ENCODE data around the gene AK8. TPM values are rescaled to one million over a fixed set of nuclear protein-coding genes. Genes with fewer than 3 reads are reported as not detected.
A peak's percentile ranks its signal among the peaks of the same experiment; 100 is the strongest.

Gene AK8
- total RNA-seq, 1 experiment from 2014 or later: 0.13 TPM

DNA sequence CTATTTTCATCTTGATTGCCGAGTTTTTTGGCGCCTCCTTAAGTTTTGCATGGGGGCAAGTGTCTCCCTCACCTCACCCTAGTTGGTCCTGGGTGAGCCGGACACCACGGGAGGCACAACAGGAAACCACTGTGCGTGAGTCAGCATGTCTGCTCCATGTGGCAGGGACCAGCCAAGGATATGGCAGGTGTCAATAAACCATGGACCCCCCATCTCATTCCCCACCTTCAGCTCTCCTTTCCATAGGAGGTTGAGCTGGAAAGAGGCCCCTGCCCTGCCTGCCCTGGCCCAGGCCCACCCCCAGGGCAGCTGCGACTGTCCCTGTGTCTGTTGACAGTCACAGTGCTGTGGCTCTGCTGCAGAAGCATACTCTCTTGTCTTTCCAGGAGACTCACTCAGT, 3.7 kb upstream of the AK8 start:
- H3K27me3 ChIP-seq (replicated peaks): no peaks in the 10 kb centered on the region
- no peaks in the 10 kb centered on the region for H3K36me3 ChIP-seq
- H3K4me3 ChIP-seq: no peak overlapping the region
- H3K27ac ChIP-seq: no peak overlapping the region
- no peaks in the 10 kb centered on the region for H3K9me3 ChIP-seq (replicated peaks)
- DNase-seq (ENCODE audit: low read depth in 1 of 2, low spot score in 2 of 2): no peak
- H3K4me1 ChIP-seq (replicated peaks): peaks cover 4% of the 10 kb centered on the region; the same call in 1 of the 2 replicates

DNA sequence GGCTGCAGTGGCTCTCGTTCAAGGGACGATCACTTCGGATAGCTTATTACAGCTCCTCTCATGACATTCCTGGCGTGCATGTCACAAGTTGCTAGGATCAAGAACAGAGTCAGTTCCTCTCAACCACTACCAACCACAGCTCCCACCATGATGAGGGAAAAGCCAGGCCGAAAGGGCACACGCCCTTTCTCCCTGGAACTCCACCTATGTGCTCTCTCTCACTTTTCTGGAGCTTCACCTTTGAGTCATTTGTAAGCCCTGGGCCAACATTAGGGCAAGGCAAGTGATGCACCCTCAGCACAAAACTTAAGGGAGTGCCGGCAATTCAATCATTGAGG, 2.2 kb upstream of the AK8 start:
- Histone ChIP-seq H3K4me1 (replicated peaks) (peaks cover 4% of the 10 kb centered on the region; the same call in 1 of the 2 replicates), H3K36me3 (no peaks in the 10 kb centered on the region), H3K9me3 (replicated peaks) (no peaks in the 10 kb centered on the region), H3K27me3 (replicated peaks) (no peaks in the 10 kb centered on the region), H3K4me3 (no peak overlapping the region), H3K27ac (no peak overlapping the region)
- DNase-seq (ENCODE audit: low read depth in 1 of 2, low spot score in 2 of 2): no peak

DNA sequence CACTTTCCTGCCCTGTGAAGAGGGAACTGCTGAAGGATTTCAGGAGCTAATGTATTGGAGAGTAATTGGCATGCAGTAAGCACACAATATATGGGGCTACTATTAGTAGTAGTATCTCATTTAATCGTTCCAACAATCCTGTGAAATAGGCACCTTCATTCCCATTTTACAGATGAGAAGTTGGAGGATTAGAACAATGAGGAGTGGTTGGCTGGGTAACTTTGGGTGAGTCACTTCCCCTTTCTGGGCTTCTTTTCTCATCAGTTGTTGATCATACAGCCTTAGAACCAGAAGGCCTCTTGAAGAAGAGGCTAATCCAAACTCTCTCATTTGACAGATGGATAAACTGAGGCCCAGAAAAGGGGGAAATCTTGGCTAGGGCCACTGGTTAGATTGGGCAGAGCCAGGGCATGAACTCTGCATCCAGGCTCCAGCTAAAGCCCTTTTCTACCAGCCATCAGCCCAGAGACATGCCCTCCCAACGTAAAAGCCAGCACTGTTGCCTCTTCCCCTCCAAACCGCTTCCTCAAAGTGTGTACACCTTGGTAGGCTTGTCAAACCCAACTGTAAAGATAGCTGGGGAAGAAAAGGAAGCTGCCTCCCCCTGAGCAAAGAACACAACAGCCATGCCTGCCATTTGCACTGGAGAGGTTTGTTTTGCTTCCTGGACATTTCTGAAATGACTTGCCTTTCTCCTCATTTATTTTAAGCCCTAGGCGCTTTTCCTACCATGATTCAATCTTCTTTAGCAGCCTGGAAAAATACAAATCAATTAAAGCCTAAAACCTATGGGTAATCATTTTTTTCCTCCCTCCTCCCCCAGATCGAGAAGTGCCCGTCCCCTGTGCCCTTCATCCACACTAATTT, 1.6 kb upstream of the AK8 start:
- DNase-seq (ENCODE audit: low read depth in 1 of 2, low spot score in 2 of 2): no peak
- H3K4me1 ChIP-seq (replicated peaks): peaks cover 4% of the 10 kb centered on the region; the same call in 1 of the 2 replicates
- no peaks in the 10 kb centered on the region for H3K27me3 ChIP-seq (replicated peaks)
- H3K9me3 ChIP-seq (replicated peaks): no peaks in the 10 kb centered on the region
- H3K4me3 ChIP-seq: no peak overlapping the region
- no peaks in the 10 kb centered on the region for H3K36me3 ChIP-seq
- H3K27ac ChIP-seq: no peak overlapping the region

DNA sequence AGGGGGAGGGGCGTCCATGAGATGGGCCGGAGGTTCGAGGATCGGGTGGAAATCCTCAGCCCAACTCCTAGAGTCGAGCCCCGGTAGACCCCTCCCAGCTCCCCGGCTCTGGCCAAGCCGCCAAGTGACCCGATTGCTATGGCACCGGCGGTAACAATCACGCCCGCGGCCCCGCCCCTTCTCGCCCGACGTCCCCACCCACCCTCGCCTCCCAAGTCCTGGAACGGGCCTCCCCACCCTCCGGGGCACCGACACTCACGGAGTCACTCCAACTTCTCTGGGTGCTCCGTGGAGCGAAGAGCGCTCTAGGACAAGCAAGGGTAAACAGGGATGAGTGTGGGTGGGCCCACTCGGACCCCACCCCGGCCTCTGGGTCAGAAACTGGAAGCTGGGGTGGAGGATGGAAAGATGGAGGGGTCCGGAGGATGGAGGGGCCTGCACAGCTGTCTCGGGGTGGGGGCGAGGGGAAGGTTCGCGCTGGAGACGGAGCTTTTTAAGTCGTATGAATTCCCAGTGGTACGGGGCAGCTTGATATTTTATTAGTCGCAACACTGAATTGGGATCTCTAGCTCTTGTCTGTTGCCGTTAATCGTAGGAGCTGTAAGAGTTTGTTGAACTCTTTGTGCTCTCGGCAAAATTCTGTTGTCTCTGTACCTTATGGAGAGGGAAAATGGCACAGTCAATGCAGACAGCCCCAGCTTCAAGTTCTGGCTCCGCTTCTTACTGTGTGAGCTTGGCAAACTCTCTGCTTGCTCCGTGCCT, 792 bp upstream of the AK8 start, which contains the start of gene SPACA9:
SPACA9 (plus strand) TSS at position 204 of the 762 bp plus-strand sequence. CDS start 5,050 bp downstream, outside the sequence.
- peak within 1 kb of the TSS; percentile 84 for H3K4me3 ChIP-seq
- no peaks in the 10 kb centered on the region for H3K27me3 ChIP-seq (replicated peaks)
- peak within 1 kb of the TSS; percentile 75 for H3K27ac ChIP-seq
- H3K9me3 ChIP-seq (replicated peaks): no peaks in the 10 kb centered on the region
- peaks cover 4% of the 10 kb centered on the region; the same call in 1 of the 2 replicates for H3K4me1 ChIP-seq (replicated peaks)
- DNase-seq (ENCODE audit: low read depth in 1 of 2, low spot score in 2 of 2): peak in 1 of 2 experiments; percentile 63
- no peaks in the 10 kb centered on the region for H3K36me3 ChIP-seq

DNA sequence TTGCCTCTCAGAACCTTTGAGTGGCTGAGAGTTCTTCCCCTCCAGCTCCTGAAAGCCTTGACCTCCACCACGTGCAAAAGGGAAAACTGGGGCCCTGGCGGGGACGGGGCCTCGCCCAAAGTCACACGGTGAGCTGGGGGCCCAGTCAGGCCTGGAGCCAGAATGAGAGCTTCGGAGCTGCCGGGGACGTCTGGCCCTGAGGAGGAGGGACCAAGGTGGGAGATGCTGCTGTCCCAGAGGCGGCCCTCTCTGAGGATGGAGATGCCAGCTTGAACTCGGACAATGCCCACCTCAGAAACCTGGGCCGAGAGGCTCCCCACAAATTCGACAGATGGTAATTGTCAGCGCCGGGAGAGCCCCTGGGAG, 643 bp downstream of the AK8 start:
- Histone ChIP-seq H3K36me3 (no peaks in the 10 kb centered on the region), H3K4me3 (peak overlapping the region; percentile 84), H3K4me1 (replicated peaks) (peaks cover 4% of the 10 kb centered on the region; the same call in 1 of the 2 replicates), H3K27me3 (replicated peaks) (no peaks in the 10 kb centered on the region), H3K9me3 (replicated peaks) (no peaks in the 10 kb centered on the region), H3K27ac (no peak overlapping the region)
- DNase-seq (ENCODE audit: low read depth in 1 of 2, low spot score in 2 of 2): no peak

DNA sequence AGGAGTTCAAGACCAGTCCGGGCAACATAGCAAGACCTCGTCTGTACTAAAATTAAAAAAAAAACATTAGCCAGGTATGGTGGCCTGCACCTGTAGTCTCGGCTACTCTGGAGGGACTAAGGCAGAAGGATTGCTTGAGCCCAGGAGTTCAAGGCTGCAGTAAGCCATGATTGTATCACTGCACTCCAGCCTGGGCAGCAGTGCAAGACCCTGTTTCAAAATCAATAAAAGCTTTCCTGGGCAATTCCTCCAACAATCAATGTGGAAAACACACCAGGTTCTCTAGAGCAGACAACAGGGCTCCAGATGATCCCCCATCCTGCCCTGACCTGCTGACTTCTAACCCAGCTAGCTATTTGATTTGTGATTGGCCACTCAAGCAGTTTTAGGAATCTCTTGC, 1.2 kb downstream of the AK8 start:
- Histone ChIP-seq H3K9me3 (replicated peaks) (no peaks in the 10 kb centered on the region), H3K27me3 (replicated peaks) (no peaks in the 10 kb centered on the region), H3K4me1 (replicated peaks) (peaks cover 4% of the 10 kb centered on the region; the same call in 1 of the 2 replicates), H3K4me3 (no peak overlapping the region), H3K36me3 (no peaks in the 10 kb centered on the region), H3K27ac (no peak overlapping the region)
- DNase-seq (ENCODE audit: low read depth in 1 of 2, low spot score in 2 of 2): no peak

DNA sequence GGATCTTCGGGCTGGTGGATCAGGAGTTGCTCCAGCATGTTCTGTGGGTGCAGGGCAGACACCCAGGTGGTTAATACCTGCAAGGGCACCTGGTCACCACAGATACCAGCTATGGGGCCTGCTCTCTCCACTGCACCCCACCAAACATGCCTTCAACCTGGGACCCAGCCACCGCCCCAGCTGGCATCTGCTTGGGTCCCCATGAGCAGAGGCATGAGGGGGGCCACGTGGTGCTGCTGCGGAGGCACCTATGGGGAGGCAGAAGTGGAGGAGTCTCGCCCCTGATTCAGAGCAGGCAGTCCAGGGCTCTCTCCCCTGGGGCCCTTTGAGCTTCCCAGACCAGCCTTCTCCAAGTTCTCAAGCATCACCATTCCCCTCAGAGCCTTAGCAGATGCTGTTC, 2.9 kb downstream of the AK8 start:
- peaks cover 4% of the 10 kb centered on the region; the same call in 1 of the 2 replicates for H3K4me1 ChIP-seq (replicated peaks)
- no peaks in the 10 kb centered on the region for H3K27me3 ChIP-seq (replicated peaks)
- H3K4me3 ChIP-seq: no peak overlapping the region
- H3K27ac ChIP-seq: no peak overlapping the region
- no peaks in the 10 kb centered on the region for H3K9me3 ChIP-seq (replicated peaks)
- H3K36me3 ChIP-seq: no peaks in the 10 kb centered on the region
- DNase-seq (ENCODE audit: low read depth in 1 of 2, low spot score in 2 of 2): no peak

DNA sequence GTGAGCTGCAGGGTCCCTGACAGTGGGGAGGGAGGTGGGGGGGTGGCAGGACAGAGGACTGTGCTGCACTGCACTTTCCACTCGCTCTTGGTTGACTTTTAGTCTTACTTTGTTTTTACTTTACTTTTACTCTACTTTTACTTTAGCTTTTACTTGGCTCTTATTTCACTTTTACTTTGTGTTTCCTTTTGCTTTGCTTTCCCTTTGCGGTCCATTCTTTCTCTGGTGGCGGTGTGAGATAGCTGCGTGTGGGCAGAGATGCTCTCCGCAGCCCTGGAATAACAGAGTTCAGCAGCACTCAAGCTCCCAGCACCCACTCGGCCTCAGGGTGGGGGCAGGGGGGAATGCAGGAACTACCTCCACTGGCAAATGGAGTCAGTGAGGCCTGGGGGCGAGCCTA, 4.7 kb downstream of the AK8 start:
- Histone ChIP-seq H3K9me3 (replicated peaks) (no peaks in the 10 kb centered on the region), H3K27ac (no peak overlapping the region), H3K4me3 (no peak overlapping the region), H3K27me3 (replicated peaks) (no peaks in the 10 kb centered on the region), H3K4me1 (replicated peaks) (peaks cover 4% of the 10 kb centered on the region; the same call in 1 of the 2 replicates), H3K36me3 (no peaks in the 10 kb centered on the region)
- DNase-seq (ENCODE audit: low read depth in 1 of 2, low spot score in 2 of 2): no peak

DNA sequence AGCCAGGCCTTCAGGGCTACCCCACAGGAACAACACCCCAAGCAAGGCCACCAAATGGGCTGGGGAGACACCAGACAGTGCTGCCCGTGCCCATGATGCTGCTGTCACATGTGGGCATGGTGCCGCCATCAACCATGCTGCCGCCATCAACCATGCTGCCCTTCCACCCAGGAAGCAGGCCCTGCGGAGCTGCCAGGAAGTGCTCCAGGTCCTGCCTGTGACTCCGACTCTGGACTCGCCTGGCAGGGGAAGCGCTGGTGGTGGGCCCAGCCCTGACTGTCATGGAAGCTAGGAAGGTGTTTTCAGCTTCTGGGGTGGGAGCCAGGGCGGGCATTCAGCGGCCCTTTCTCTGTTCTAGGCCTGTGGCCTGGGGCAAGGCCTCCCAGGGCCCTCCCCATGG, 8.8 kb downstream of the AK8 start:
- no peaks in the 10 kb centered on the region for H3K4me1 ChIP-seq (replicated peaks)
- H3K27ac ChIP-seq: no peak overlapping the region
- H3K4me3 ChIP-seq: no peak overlapping the region
- no peaks in the 10 kb centered on the region for H3K36me3 ChIP-seq
- H3K9me3 ChIP-seq (replicated peaks): no peaks in the 10 kb centered on the region
- H3K27me3 ChIP-seq (replicated peaks): no peaks in the 10 kb centered on the region; the same call in 1 of the 2 replicates
- DNase-seq (ENCODE audit: low read depth in 1 of 2, low spot score in 2 of 2): no peak

DNA sequence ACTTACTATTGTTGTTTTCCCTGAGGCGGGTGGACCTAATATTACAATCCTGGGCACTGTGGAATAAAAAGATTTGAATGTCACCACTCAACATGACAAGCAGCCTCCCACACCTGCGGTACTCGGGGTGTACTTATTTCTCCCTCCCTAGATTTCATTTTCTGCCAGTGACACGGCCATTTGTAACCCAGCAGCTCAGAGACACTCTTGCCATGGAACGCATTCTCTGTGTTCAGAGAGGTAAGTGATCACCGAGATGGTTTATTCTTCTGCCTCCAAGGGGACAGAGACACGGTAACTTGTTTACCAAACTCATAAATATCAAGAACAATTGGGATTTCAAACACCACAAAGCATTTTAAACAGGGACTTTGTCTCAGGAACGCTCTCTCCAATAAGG, 11.2 kb downstream of the AK8 start:
- no peaks in the 10 kb centered on the region for H3K36me3 ChIP-seq
- H3K27me3 ChIP-seq (replicated peaks): no peaks in the 10 kb centered on the region; the same call in 1 of the 2 replicates
- H3K4me1 ChIP-seq (replicated peaks): no peaks in the 10 kb centered on the region
- no peaks in the 10 kb centered on the region for H3K9me3 ChIP-seq (replicated peaks)
- no peak for DNase-seq (ENCODE audit: low read depth in 1 of 2, low spot score in 2 of 2)
- H3K27ac ChIP-seq: no peak overlapping the region
- H3K4me3 ChIP-seq: no peak overlapping the region

DNA sequence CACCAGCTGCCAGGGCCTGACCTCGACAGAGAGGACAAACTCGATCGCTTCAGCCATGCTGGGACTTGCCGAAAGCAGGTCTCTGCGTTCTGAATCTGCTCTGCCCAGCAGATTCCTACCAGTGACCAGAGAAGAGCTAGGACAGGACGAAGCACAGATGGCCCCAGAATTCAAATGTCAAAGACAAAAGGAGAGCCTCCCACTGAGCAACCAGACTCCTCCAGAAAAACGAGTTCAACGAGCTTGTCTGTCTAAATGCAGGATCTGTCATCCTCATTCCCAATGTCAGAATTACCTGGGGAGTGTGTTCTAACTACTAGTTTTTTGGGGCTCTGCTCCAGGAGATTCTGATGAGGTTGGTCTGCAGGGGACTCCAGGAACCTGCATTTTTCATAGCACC, 13.4 kb downstream of the AK8 start:
- no peaks in the 10 kb centered on the region for H3K4me1 ChIP-seq (replicated peaks)
- H3K27me3 ChIP-seq (replicated peaks): no peaks in the 10 kb centered on the region; the same call in 1 of the 2 replicates
- no peaks in the 10 kb centered on the region for H3K36me3 ChIP-seq
- H3K4me3 ChIP-seq: no peak overlapping the region
- DNase-seq (ENCODE audit: low read depth in 1 of 2, low spot score in 2 of 2): no peak
- no peaks in the 10 kb centered on the region for H3K9me3 ChIP-seq (replicated peaks)
- H3K27ac ChIP-seq: no peak overlapping the region

DNA sequence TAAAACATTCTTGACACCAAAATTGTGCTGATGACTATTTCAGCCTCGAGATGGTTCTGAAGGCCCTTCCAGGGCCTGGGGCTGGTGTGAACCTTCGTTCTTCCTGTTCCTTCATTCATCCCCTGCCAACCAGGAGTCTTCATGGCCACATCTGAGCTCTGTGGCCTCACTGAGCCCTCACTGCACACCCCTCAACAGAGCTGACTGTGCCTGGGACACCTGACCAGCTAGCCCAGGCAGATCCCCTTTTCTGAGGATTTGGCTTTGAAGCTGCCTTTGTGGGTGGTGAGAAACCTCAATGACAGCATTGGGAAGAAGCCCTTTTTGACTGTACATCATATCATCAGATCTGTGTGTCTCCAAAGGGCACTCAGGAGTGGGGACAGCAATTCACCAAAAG, 13.8 kb downstream of the AK8 start:
- Histone ChIP-seq H3K4me3 (no peak overlapping the region), H3K27me3 (replicated peaks) (no peaks in the 10 kb centered on the region; the same call in 1 of the 2 replicates), H3K4me1 (replicated peaks) (no peaks in the 10 kb centered on the region), H3K36me3 (no peaks in the 10 kb centered on the region), H3K27ac (no peak overlapping the region), H3K9me3 (replicated peaks) (no peaks in the 10 kb centered on the region)
- no peak for DNase-seq (ENCODE audit: low read depth in 1 of 2, low spot score in 2 of 2)

DNA sequence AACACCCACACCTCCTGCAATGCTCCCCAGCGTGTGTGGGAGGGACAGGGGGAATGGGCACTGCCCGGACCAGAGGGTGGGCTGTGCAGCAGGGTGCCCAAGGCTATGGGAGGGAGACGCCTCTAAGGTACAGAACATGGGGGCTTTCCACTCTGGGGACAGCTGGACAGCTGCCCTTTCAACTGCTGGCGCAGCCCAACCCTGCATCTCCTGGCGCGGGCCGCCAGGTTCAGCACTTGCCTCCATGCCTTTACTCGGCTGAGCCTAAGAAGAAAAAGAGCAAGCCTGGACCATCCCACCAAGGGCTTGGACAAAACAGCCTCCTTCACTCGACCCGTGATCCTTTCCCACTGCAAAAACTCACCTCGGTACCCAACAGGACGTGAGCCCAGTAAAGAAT, 15.0 kb downstream of the AK8 start:
- no peaks in the 10 kb centered on the region for H3K36me3 ChIP-seq
- no peaks in the 10 kb centered on the region for H3K4me1 ChIP-seq (replicated peaks)

DNA sequence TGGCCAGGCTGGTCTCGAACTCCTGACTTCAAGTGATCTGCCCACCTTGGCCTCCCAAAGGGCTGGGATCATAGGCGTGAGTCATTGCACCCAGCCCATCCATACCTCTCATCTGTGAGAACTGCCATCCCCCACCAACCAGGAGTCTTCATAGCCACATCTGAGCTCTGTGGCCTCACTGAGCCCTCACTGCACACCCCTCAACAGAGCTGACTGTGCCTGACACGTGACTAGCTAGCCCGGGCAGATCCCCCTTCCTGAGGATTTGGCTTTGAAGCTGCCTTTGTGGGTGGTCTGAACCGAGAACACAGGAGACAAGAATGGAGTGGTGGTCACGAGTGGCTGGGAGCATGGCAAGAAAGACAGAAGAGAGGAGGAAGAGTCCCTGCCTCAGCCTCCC, 15.6 kb downstream of the AK8 start:
- H3K27me3 ChIP-seq (replicated peaks): no peaks in the 10 kb centered on the region; the same call in 1 of the 2 replicates
- H3K36me3 ChIP-seq: no peaks in the 10 kb centered on the region
- no peaks in the 10 kb centered on the region for H3K4me1 ChIP-seq (replicated peaks)
- peak in 1 of 2 experiments; percentile 5 for DNase-seq (ENCODE audit: low read depth in 1 of 2, low spot score in 2 of 2)
- H3K9me3 ChIP-seq (replicated peaks): no peaks in the 10 kb centered on the region
- H3K27ac ChIP-seq: no peak overlapping the region
- no peak overlapping the region for H3K4me3 ChIP-seq

More for the DNA sequence above, 15.0 kb downstream of the AK8 start:
- H3K9me3 ChIP-seq (replicated peaks): no peaks in the 10 kb centered on the region
- H3K27ac ChIP-seq: no peak overlapping the region
- no peak overlapping the region for H3K4me3 ChIP-seq
- no peak for DNase-seq (ENCODE audit: low read depth in 1 of 2, low spot score in 2 of 2)
- no peaks in the 10 kb centered on the region; the same call in 1 of the 2 replicates for H3K27me3 ChIP-seq (replicated peaks)
